SHP77 treated with DMSO at 0.1 percent for 48 hours (cell line): ENCODE measurements around the gene IL10RB.
"Not testable (repeated sequence)": the region's sequence is repeated elsewhere in the genome, so short reads cannot be mapped to it uniquely, and the experiment has no call there.

Experiments used
- DNase-seq: peaks from one replicate; lab custom pipeline; 2025; lab: John Stamatoyannopoulos, UW

The IL10RB gene

DNA sequence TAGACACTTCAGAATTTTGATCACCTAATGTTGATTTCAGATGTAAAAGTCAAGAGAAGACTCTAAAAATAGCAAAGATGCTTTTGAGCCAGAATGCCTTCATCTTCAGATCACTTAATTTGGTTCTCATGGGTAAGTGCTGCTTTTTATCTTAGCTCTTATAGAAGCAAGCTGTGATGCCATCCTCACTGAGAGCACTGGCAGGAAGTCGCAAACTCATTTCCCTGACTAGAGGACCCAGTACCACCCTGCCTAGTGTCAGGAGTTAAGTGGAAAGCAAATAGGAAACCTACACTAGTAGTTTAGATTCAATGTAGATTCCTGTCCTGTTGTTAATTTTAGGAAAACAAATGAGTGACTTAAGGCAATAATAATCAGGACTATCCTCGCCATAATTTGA lies 24.3 kb upstream of the IL10RB start:
- DNase-seq, result no peak

DNA sequence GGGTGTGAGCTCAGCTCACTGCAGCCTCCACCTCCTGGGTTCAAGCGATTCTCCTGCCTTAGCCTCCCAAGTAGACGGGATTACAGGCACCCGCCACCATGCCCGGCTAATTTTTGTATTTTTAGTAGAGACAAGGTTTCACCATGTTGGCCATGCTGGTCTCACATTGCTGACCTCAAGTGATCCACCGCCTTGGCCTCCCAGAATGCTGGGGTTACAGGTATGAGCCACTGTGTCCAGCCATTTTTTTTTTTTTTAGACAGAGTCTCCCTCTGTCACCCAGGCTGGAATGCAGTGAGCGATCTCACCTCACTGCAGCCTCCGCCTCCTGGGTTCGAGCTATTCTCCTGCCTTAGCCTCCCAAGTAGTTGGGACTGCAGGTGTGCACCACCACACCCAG lies 23.3 kb upstream of the IL10RB start:
- DNase-seq, result not testable (repeated sequence)

DNA sequence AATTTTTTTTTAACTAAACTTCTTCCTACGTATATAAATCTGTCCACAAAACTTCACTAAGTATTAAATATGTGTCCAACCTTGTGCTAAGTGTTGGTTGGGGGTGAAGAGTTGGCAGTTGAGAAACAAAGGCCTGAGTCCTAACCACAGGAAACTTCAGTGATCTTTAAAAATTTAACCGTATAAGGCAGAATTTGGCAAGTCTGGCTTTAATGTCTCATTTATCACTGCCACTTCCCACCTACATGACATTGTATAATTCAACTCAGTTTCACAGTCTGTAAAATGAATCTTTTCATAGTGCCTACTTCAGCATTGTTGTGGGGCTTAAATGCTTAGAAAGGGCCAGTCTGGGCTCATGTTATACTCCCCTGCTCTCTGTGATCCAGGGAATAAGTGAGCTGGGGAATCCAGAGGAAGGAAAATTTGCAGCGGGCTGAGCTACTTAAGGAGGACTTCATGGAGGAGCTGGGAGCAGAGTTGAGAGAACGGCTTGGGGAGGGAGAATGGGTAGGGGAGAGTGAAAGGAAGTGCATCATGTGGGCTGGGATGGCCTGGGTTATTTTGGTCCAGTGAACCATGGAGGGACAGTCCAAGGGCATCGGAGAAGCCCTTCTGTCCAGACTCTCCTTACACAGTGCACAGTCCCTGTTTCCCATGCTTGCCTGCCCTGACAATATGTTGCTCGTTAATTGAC lies 21.9 kb upstream of the IL10RB start:
- no peak for DNase-seq

DNA sequence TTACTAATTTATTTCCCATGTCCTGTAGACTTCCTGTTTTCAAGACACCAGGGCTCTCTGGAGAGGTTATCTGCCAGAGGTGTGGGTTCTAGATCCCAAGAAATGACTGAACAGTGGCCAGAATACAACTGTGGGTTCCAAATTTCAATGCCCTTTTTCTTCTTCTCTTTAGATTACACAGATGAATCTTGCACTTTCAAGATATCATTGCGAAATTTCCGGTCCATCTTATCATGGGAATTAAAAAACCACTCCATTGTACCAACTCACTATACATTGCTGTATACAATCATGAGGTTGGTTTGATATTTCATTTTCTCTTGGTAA lies 21.4 kb upstream of the IL10RB start:
- DNase-seq, result no peak

DNA sequence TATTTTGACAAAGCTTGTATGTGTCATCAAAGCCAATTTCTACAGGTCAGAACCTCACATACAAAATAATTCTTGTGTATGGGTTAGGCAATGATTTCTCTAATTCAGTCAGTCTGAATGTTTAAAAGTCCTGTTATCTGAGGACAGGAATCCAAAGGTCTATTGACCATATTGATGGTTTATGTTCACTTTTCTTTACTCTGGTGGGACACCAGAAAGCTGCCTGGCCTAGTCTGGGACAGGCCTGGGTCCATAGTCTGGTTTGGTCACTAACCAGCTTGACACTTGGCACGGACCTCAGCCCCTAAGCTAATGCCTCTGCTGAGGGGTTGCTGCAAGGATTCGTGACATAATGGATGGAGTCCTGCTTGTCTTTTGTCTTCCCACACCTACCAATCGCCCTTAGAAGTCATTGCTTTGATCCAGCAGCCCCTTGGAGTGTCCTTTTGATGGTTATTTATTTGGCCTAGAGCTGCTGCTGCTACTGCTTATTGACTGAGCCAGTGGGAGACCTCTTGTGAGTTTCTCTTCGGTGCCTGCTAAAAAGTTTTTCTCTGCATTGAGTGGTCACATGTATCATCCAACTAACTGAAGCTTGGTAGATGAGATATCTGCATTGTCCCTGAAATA lies 20.8 kb upstream of the IL10RB start:
- no peak for DNase-seq

DNA sequence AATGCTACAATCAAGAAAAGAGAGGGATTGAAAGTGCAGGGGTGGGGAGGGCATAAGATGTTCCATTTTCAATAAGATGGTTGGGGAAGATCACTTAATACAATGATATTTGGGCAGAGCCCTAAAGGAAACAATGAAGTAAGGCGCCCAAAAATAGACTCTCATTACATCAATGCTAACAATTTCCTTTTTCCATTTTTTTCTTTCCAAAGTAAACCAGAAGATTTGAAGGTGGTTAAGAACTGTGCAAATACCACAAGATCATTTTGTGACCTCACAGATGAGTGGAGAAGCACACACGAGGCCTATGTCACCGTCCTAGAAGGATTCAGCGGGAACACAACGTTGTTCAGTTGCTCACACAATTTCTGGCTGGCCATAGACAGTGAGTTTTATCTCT lies 19.7 kb upstream of the IL10RB start:
- no peak for DNase-seq

DNA sequence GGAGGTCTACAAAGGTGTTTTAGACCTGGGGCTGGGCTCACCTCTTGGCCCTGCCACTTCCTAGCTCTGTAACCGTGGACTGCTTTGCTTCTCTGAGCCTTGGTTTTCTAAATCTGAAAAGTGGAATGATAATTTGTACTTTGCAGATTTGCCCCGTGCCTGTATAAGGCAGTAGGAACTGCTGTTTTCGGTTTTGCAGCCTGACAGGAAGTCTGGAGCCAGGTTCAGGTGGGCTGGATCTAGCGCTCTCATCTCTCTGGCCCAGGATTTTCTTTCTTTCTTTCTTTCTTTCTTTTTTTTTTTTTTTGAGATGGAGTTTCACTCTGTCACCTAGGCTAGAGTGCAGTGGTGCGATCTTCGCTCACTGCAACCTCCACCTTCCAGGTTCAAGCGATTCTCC lies 19.2 kb upstream of the IL10RB start:
- no peak for DNase-seq

DNA sequence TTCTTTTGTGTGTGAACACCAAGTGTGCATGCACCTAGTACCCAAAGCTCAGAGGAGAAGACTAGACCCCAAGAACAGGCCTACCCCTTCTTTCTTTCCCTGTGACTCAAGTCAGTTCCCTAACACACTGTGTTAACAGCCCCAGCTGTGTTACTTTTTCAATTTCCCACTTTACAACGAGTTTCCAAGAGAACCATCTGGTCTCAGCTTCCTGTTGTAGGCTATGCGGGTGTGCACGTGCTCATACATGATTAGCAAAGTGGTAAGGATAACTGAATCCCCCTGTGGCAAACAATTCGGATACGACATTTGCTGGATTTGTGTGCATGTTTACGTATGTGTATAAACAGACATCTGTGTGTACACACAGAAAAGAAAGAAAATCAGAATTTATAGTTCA lies 18.6 kb upstream of the IL10RB start:
- no peak for DNase-seq

DNA sequence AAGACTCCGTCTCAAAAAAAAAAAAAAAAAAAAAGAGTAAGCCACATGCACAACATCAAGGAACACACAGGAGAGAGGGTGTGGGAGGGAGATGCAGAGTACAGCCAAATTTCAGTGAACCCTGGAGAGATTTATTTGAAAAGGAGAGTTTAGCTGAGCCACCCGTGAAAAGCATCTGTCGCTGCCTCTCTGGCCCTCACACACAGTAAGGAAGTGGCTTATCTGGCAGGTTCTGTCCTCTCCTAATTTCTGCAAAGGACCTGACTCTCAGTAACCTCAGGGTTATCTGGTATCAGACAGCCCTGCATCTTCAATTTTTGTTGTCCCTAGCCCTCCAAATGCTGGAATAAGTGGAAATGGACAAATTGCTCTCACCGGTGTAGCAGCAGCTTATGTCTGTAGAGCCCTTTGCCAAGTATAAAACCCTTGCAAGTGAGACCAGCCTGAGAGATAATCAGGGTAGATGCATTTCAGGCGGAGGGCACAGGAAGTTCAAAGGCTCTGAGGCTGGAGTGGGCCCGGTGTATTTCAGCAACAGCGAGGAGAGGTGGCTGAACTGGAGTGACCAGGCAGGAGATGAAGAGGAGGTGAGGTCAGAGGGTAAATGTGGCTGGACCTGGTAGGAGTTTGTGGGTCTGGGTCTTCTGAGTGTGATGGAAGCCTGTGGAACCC lies 16.7 kb upstream of the IL10RB start:
- no peak for DNase-seq

DNA sequence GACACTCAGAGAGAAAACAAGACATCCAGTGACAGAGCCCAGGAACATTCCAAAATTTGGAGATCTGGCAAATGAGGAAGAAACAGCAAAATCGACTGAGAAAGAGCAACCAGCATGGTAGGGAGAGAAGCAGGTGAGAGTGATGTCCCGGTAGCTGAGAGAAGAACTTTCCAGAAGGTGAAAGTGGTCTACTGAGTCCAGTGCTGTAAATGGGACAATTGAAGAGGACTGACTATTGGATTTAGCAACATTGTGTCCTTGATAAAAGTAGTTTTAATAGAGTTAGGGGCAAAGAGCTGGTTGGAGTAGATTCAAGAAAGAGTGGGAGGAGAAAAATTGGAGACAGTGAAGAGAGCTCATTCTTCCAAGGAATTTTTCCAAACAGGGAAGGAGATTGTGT lies 15.0 kb upstream of the IL10RB start:
- DNase-seq, result no peak

DNA sequence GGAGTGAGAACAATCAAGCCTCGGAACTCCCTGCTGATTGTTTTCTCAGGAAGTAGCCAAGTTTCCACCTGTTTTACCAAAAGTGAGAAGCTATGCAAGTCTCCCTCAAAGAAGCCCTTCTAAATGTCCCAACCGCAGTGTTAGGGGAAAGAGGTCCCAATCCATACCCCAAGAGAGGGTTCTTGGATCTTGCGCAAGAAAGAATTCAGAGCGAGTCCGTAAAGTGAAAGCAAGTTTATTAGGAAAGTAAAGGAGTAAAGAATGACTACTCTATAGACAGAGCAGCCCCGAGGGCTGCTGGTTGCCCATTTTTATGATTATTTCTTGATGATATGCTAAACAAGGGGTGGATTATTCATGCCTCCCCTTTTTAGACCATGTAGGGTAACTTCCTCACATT lies 12.8 kb upstream of the IL10RB start:
- DNase-seq, result not testable (repeated sequence)

DNA sequence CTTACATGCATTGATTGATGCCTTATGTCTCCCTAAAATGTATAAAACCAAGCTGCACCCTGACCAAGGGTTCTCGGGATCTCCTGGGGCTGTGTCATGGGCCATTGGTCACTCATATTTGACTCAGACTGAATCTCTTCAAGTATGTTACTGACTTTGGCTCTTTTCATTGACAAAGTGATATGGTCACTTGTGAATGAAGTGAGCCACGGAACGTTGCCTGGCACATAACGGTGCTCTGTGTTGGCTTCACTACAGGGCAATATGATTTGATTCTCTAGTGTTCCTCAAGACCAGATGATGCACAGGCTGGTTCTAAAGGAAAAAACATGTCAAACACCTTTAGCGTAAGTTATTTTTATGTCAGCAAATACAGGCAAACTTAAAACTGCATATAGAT lies 11.4 kb upstream of the IL10RB start:
- no peak for DNase-seq

DNA sequence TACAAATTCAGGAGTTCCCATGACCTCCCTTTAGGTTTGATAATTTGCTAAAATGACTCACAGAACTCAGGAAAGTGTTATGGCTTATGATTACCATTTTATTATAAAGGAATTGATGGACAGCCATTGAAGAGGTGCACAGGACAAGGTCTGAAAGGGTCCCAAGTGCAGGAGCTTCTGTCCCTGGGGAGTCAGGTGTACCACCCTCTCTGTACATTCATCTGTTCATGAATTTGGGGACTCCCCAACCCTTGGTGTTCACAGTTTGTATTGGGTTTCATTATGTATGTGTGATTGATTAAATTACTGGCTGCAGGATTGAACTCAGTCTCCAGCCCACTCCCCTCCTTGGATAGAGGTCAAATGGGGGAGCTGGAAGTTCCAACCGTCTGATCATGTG lies 10.8 kb upstream of the IL10RB start:
- DNase-seq, result no peak

DNA sequence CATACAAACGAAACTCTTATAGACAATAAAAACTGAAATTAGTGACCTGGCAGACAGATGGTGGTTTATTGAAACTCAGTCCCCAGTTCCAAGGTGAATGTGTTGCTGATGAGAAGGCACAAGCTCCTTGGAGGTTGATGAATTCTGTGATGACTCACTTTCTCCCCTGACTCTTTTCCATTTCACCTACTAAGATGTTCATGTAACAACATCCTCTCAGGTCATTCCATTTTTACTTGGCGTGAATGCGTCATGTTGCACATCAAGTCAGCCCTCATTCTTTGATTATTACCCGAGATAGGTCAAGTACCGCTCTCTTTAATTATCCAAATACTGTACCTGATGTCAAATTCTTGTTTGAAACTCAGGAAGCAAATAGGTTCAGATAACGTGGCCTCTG lies 10.1 kb upstream of the IL10RB start:
- no peak for DNase-seq

DNA sequence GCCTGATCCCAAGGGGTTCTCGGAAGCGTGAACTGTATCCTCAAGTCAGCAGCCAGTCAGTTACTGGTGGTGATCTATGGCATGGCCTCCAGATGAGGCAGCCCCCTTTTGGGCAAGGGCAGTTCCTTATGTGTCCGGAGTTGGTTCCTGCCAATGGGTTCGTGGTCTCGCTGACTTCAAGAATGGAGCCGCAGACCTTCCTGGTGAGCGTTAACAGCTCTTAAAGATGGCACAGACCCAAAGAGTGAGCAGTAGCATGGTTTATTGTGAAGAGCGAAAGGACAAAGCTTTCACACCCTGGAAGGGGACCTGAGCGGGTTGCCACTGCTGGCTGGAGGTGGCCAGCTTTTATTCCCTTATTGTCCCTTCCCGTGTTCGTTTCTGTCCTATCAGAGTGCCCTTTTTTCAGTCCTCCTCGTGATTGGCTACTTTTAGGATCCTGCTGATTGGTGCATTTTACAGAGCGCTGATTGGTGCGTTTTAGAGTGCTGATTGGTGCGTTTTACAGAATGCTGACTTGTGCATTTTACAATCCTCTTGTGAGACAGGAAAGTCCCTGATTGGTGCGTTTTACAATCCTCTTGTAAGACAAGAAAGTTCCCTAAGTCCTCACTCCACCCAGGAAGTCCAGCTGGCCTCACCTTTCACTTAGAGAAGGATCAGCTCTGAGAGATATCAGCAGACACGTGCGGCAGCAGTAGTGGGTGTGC lies 8.9 kb upstream of the IL10RB start:
- DNase-seq, result no peak

DNA sequence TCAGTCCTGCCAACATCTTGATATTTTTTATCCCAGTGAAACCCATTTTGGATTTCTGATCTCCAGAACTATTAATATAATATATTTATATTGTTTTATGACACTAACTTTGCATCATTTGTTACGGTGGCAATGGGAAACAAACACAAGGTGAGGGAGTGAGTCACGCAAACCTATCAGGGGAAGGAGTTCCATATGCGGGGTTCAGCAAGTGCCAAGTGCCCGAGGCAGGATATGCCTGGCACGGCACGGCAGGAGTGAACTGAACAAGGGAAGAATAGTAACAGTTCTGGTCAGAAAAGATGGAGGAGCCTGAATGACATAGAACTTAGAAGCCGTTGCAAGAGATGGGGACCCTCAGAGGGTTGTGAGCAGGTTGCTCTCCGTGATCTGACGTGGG lies 7.7 kb upstream of the IL10RB start:
- DNase-seq, result no peak

DNA sequence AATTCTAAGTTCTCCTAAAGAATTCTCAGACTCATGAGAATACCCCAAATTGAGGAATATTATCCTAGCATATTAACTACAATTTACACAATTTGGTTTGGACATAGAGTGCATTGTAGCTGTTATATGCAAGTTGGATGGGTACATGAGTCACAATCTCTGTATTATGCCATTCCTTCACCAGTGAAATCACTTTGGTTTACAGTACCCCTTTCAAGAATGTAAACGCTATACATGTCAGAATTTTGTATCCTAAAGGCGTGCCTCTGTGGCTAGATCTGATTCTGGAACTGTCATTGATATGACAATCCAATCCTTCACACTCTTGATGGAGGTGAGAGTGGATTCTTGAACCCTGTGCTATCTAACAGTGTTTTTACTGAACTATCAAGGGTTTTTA lies 6.7 kb upstream of the IL10RB start:
- no peak for DNase-seq

DNA sequence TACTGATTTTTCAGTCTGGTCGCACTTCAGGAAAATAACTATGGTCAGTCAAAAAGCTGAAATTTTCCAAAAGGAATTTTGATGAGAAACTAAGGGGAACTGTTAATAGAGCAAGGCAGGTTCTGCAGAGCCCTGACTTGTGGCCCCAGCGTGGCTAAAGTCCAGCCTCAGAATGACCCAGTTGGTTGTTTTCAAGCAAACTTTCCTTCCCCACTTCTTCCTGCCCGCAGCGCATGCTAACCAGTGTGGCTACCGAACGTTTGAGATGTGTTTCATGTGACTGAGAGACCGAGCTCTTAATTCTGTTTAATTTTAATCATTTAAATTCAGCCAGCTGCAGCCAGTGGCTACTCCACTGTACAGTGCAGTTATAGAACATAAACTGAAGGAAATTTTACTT lies 6.2 kb upstream of the IL10RB start:
- DNase-seq, result no peak

DNA sequence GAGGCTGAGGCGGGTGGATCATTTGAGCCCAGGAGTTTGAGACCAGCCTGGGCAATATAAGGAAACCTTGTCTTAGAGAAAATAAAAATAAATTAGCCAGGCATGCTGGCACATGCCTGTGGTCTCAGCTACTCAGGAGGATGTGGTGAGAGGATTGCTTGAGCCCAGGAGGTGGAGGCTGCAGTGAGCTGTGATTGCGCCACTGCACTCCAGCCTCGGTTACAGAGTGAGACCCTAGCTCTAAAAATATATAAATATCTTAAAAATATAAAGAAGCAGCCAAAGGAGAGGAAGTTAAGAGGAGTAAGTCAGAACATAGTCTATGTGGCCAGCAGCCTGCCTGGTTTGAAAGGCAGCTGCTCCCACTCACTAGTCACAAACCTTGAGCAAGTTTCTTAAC lies 4.5 kb upstream of the IL10RB start:
- no peak for DNase-seq

DNA sequence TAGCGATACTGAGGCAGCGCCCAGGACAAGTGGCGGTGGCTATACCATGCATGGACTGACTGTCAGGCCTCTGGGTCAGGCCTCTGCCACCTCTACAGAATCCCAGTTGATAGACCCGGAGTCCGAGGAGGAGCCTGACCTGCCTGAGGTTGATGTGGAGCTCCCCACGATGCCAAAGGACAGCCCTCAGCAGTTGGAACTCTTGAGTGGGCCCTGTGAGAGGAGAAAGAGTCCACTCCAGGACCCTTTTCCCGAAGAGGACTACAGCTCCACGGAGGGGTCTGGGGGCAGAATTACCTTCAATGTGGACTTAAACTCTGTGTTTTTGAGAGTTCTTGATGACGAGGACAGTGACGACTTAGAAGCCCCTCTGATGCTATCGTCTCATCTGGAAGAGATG lies 3.2 kb upstream of the IL10RB start:
- DNase-seq, result no peak

DNA sequence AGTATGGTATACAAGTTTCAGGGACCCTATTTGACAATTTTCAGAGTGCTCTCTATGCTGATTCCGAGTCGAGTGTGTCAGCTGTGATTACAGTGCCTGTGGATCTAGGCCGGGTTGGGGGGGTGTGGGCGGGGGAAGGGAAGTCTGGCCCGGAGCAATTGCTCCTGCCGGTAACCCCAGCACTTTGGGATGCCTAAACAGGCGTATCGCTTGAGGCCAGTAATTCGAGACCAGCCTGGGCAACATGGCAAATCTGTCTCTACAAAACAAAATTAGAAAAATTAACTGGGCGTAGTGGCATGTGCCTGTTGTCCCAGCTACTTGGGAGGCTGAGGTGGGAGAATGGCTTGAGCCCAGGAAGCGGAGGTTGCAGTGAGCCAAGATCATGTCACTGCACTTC lies 1.6 kb upstream of the IL10RB start:
- DNase-seq, result no peak

DNA sequence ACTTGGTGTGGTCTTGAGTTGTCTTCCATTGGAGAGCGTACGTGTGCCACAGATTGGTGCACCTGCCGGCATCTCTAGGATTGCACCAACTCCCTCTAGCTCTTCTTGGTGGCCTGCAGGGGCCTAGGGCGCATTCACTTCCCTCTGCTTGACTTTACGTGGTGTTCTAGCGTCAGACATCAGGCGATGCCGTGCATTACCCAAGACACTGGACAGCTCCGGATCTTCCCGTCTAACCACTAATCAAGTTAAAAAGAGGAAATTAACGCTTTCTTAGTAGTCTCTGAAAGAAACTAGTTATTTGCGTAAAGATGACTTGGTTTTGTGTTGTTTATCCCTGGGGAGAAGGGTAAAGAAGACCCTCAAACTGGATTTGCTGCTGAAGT lies 510 bp upstream of the IL10RB start:
- no peak for DNase-seq

DNA sequence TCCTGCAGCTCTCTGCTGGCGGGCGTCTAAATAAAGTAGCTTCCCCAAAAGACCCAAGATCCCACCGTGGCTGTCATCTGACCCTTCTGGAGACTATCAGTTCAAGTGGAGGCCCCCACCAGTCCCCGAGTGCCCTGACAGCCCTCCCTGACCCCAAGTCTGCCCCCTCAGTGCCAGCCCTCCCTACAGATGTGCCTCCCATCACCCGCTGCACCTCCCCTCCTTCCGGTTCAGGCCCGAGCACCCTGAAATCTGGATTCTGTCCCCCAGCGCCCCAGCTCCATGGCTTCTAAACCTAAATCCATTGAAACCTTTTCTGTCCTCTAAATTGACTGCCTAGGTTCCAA lies 595 bp downstream of the IL10RB start:
- no peak for DNase-seq
